CD4-positive, alpha-beta T cell treated with Interleukin-21 for 1 hour (primary cell): ENCODE data around the gene RING1.

Experiments
- DNase-seq: peaks from one replicate; pipeline ENCODE4 v3.0.0-alpha.2; 2020

The RING1 gene

GRCh38 chr6:33193619-33194018 lies 14.7 kb upstream of the RING1 start:
- no peak for DNase-seq

- DNase-seq, result no peak
These were observed 13.8 kb upstream of the RING1 start for GRCh38 chr6:33194431-33194979.

DNA sequence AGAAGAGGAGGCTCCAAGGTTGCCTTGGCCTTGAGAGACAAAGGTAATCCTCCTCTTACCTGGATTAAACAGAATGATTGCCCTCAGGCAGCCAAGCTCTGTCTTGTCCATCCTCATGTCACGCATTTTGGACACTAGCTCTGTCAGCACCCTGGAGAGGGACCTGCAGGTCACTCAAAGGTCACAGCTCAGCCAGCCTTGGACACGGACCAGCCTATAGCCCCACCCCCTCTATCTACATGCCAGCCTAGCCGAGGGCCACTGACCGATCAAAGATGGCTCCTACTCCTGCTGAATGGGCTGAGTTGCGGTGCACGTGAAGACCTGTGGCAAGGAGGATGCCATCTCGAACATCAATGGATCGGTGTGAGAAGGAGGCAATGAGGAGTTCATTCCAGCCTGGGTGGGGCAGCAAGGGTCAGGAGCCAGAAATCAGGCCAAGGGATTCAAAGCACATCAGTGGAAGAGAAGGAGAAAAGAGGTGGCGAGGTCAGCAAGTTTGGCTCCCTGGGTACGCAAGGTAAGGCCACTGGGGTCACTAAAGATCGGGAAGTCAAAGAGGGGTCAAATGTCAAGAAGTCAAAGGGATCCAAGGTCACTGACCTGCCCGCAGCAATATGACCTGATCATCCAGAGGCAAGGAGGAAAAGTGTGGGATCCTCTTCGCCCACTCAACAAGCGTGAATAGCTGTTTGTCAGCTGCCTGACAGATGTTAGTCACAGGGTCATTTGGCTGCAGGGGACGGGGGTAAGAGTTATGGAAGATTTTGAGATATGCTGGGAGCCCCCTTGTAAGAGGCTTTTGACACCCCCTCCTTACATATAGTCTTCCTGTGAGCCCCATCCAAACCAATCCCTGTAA lies 12.8 kb upstream of the RING1 start:
- DNase-seq, result no peak

GRCh38 chr6:33197431-33198048 lies 10.8 kb upstream of the RING1 start:
- peak; percentile 67 for DNase-seq

DNA sequence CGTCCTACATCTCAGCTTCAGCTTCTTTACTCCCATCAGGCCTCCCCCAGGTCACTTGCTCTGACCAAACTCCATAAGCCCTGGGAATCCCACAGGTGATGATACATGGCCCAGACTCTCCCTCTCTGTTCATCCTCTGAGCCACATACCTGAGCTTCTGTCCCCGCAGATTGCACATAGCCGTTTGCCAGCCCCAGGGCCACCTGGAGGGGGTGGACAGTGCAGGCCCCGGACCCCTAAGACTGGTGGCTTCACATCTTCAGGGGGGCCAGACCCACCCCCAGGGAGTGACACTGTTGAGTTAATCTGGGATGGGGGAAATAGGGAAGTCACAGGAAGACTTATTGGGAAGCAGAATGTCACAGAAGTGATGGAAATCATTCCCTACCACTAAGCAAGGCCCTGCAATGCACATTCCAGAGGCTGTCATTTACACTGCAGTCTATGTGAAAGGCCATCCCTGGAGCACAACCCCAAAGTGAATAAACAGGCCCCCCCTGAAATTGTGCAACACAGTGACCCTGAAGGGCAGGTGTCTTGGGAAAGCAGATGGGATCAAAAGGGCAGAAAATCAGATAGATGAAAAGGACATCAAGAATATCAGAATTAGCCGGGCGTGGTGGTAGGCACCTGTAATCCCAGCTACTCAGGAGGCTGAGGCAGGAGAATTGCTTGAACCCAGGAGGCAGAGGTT lies 10.0 kb upstream of the RING1 start:
- DNase-seq, result no peak

DNA sequence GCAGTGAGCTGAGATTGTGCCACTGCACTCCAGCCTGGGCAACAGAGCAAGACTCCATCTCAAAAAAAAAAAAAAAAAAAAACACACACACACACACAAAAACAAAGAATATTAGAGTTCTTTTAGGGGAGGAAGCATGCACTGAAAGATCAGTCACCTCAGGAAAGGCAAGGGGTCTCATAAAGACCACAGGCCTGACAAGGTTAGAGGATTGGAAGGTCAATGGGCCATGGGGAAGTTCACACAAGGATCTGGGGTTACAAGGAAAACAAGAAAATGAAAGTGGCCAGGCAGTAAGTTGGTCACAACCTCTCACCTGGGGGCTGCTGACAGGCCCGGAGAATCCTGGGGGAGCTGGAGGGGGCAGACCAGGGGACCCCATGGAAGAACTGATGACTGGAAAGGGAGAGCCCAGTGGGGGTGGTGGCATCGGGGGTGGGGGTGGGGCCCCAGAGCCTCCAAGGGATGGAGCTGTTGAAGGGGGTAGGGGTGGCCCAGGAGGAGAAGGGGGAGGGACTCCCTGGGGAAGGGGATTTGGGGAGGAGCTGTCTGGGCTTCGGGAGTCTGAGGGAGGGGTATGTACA lies 9.4 kb upstream of the RING1 start:
- no peak for DNase-seq

DNA sequence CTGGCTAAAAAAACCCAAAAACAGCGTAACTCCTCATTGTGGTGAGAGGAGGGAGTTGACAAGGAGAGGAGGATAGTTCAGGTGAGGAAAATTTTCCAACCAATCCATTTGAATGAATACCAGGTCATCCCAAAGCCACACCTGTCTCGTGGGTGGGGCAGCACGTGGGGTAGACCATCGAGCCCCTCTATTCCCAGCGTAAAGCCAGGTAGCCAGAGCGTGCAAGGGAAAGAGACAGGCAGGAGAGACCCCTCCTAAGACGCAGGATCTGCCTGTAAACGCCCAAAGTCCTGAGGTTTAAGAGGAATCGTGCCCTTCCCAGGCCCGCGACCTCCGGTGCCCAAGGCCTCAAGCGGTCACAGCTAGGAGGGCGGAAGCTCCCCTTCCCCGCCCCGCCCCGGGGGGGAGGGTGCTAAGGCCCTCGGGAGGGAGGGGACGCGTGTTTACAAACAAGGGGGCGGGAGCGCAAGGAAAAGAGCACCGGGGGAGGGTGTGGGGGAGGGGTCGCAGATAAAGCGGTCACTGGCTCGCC lies 8.5 kb upstream of the RING1 start:
- DNase-seq, result no peak

DNA sequence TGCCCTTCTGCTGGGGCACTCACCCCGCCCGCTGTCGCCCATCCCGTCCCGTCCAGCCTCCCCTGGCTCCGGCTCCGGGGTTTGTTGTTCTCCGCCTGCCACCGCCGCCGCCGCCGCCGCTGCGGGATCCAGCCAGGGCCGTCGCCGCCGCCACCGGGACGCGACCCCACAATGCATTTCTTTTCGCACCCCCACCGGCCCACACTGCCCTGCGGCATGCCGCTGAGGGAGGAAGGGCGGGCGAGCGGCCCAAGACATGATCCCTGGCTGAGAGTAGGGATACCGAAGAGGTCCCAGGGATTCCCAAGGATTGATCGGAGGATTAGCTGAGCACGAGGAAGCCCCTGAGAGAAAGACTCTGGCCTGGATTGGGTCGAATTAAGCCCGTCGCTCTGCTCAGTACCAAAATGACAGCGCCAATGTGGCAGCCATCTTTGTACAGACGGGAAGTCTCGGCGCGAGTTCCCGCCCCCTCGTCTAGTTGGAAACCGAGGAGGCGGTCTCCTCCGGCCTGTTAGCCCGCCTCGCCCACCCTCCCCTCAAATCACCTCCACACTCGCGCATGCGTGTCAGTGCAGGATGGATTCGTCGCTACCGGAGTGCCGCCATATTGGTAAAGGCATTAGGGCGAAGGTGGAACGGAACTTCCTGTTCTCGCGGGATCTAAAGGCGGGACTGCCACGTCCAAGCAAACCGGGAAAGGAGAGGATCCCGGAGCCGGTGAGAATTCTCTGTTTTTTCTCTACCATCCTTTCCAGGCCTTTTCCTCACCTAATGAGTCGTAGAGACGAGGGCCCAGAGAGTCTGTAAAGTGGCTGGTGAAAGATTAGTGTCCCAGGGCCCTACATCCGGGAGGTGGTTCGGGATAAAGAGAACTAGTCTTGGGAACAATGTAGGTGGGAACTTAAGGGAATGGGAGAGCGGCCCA lies 7.8 kb upstream of the RING1 start, which contains the start of the genes RXRB and SLC39A7:
RXRB (minus strand) TSS at position 447 of the 928 bp plus-strand sequence; CDS start at position 258, 189 bp downstream.
SLC39A7 (plus strand) TSS at position 649 of the 928 bp plus-strand sequence. CDS start 379 bp downstream, outside the sequence.
- DNase-seq, result peak; percentile 99

DNA sequence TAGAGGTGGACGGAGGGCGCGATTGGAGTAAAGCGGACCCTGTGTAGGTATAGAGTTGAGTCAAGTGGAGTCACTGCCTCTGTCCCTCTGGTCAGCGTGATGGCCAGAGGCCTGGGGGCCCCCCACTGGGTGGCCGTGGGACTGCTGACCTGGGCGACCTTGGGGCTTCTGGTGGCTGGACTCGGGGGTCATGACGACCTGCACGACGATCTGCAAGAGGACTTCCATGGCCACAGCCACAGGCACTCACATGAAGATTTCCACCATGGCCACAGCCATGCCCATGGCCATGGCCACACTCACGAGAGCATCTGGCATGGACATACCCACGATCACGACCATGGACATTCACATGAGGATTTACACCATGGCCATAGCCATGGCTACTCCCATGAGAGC lies 7.2 kb upstream of the RING1 start:
- no peak for DNase-seq

DNA sequence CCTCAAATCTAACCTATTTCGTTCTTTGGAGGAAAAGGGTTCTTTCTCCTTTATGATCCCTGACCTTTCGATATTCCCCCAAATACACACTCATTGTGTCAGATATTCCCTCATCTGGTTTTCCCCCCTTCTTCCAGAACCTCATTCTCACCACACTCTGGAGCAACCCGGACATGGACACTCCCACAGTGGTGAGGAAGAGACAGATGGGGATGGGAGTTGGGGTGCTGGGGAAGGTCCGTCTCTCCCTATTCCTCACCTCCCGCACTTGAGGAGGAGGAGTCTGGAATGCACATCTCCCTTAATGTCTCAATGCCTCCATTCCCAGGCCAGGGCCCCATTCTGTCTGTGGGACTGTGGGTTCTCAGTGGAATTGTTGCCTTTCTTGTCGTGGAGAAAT lies 6.4 kb upstream of the RING1 start:
- DNase-seq, result no peak

DNA sequence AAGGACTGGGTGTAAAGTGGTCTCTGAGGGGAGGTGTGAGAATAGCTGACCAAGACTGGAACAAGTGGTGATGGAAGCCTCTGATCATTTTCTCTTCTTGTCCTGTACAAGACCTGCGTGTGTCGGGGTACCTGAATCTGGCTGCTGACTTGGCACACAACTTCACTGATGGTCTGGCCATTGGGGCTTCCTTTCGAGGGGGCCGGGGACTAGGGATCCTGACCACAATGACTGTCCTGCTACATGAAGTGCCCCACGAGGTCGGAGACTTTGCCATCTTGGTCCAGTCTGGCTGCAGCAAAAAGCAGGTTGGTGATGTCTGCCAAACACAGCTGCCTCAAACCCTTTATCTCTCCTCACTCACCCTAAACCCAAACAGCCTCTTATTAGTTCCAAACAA lies 5.5 kb upstream of the RING1 start:
- no peak for DNase-seq

GRCh38 chr6:33203443-33204164 lies 4.7 kb upstream of the RING1 start:
- no peak for DNase-seq

- DNase-seq, result no peak
These were observed 4.2 kb upstream of the RING1 start for GRCh38 chr6:33204165-33204414.

DNA sequence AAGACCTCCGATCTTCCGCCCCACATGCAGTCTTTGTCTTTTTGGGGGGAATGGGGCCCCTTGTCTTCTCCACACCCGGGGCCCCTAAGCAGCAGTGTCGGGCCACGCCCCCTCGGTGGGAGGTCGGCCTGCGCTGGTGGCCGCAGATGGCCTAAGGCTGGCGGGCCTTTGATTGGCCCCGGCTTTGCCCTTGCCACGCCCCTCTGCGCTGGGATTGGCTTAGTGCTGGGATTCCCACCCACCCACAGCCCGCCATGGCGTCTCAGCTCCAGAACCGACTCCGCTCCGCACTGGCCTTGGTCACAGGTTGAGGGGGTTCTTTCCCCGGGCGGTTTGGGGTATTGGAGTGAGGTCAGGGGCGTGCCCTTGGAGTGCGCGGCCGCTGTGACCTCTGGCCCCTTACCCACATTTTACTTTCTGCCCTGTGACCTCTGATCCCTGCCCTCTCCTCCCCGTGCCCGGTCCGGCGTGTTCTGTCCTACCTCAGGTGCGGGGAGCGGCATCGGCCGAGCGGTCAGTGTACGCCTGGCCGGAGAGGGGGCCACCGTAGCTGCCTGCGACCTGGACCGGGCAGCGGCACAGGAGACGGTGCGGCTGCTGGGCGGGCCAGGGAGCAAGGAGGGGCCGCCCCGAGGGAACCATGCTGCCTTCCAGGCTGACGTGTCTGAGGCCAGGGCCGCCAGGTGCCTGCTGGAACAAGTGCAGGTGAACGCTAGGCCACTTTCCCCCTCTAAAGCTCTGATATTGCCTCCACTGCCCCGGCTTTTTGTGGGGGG lies 3.7 kb upstream of the RING1 start, which contains the start of gene HSD17B8:
HSD17B8 (plus strand) TSS at position 241 of the 776 bp plus-strand sequence; CDS start at position 255, 14 bp downstream.
- peak; percentile 94 for DNase-seq

- DNase-seq, result peak; percentile 38
These were observed 2.9 kb upstream of the RING1 start for GRCh38 chr6:33205191-33206026.

DNA sequence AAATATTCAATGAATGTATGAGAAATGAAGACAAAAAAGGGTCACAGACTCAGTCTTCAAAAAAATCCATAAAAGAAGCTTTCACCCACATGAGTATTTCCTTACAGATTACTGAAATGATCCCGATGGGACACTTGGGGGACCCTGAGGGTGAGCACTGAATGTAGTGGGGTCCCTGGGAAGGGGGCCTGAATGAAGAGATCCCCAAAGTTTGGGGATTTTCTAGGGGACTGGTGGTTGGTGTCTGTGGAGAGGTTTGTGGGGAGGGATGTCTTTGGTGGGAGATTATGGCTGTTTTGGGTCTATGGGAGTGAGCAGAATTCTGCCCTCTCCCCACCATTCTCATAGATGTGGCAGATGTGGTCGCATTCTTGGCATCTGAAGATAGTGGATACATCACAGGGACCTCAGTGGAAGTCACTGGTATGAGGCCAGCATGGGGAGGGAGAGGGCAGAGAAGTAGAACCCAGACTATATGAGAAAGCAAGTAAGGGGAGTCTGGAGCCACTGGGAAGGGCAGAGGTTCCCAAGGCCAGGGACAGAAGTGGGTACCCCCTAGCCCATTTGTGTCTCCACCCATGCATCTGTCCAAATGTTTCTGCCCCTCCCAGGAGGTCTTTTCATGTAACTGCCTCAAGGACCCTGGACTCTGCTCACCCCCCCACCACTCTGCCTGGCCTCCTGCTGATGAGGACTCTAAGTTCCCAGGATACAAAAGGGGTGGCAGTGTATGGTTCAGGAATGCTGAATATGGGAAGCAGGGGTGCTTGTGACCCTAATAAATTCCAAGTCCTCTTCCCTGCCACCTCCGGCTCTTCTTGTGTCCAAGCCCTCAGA lies 2.1 kb upstream of the RING1 start:
- DNase-seq, result no peak

GRCh38 chr6:33206864-33207551 lies 1.3 kb upstream of the RING1 start:
- DNase-seq, result no peak
